RWPE2 (cell line): Measurements from ENCODE around the gene MMP20.

Experiments
- ATAC-seq: fragments of 200-7000 bp; cut with Tn5 transposase; 3 replicates; pipeline ENCODE4 v1.9.1; 2021; ENCODE audit warnings: low read depth
- DNase-seq: peaks from one replicate; pipeline ENCODE4 v3.0.0-alpha.2; 2020; ENCODE audit warnings: low spot score
- H3K27ac ChIP-seq: fragments of 450-650 bp; 2 replicates; pipeline ENCODE4 v1.5.1; 2017; ENCODE audit warnings: mild to moderate bottlenecking; ENCODE audit not compliant: poor library complexity, severe bottlenecking
- H3K27me3 ChIP-seq: fragments of 250-450 bp; sonication (Bioruptor Pico); 2 replicates; pipeline ENCODE4 v1.5.1; 2021; ENCODE audit warnings: mild to moderate bottlenecking, moderate library complexity; ENCODE audit not compliant: insufficient read depth, poor library complexity, severe bottlenecking
- H3K36me3 ChIP-seq: fragments of 250-450 bp; sonication (Bioruptor Pico); 2 replicates; pipeline ENCODE4 v1.5.1; 2020; ENCODE audit warnings: low read depth, mild to moderate bottlenecking, moderate library complexity
- H3K4me1 ChIP-seq: fragments of 250-450 bp; sonication (Bioruptor Pico); 2 replicates; pipeline ENCODE4 v1.5.1; 2021; ENCODE audit warnings: mild to moderate bottlenecking, moderate library complexity; ENCODE audit not compliant: insufficient read depth, poor library complexity, severe bottlenecking
- H3K4me3 ChIP-seq: fragments of 250-450 bp; sonication (Bioruptor Pico); 2 replicates; pipeline ENCODE4 v1.5.1; 2021; ENCODE audit warnings: mild to moderate bottlenecking, moderate library complexity; ENCODE audit not compliant: severe bottlenecking
- H3K9me3 ChIP-seq: fragments of 250-450 bp; sonication (Bioruptor Pico); 2 replicates; pipeline ENCODE4 v1.5.1; 2021; ENCODE audit warnings: mild to moderate bottlenecking, moderate library complexity; ENCODE audit not compliant: severe bottlenecking
- TF ChIP-seq, protein P1 (sequence below): fragments of 450-650 bp; IDR thresholded peaks from one replicate; pipeline ENCODE4 v1.5.1; 2017; ENCODE audit warnings: mild to moderate bottlenecking, moderate library complexity; ENCODE audit not compliant: poor library complexity, severe bottlenecking

Gene MMP20

DNA sequence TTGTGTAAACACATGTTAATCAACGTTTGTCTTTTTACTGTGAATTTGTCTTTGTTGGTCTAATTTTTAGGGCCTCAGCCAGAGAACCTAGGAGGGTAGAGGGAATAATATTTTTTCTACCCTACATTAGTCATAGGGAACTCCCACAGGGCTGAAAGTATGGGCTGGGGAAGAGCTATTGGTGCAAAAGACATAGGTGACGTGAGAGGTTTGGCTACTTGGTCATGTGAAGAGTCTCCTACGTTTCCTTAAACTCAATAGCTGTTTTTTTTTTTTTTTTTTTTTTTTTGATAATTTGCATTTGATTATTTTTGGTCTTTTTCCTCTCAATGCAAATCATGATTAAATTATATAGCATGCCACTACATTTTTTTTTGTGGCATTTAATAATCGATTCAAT lies 78.7 kb downstream of the MMP20 start:
- no peak for DNase-seq

GRCh38 chr11:102545701-102546100 lies 79.4 kb downstream of the MMP20 start:
- ATAC-seq (no peak), DNase-seq (no peak)
- no peaks in the 10 kb centered on the region for H3K9me3 ChIP-seq
- TF ChIP-seq, protein P1, sequence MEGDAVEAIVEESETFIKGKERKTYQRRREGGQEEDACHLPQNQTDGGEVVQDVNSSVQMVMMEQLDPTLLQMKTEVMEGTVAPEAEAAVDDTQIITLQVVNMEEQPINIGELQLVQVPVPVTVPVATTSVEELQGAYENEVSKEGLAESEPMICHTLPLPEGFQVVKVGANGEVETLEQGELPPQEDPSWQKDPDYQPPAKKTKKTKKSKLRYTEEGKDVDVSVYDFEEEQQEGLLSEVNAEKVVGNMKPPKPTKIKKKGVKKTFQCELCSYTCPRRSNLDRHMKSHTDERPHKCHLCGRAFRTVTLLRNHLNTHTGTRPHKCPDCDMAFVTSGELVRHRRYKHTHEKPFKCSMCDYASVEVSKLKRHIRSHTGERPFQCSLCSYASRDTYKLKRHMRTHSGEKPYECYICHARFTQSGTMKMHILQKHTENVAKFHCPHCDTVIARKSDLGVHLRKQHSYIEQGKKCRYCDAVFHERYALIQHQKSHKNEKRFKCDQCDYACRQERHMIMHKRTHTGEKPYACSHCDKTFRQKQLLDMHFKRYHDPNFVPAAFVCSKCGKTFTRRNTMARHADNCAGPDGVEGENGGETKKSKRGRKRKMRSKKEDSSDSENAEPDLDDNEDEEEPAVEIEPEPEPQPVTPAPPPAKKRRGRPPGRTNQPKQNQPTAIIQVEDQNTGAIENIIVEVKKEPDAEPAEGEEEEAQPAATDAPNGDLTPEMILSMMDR = no peak
- no peaks in the 10 kb centered on the region for H3K27me3 ChIP-seq
- no peak overlapping the region for H3K4me3 ChIP-seq
- H3K27ac ChIP-seq = no peak overlapping the region
- no peaks in the 10 kb centered on the region for H3K36me3 ChIP-seq
- H3K4me1 ChIP-seq = no peaks in the 10 kb centered on the region

More for the DNA sequence above, 78.7 kb downstream of the MMP20 start:
- H3K27me3 ChIP-seq = no peaks in the 10 kb centered on the region
- no peaks in the 10 kb centered on the region for H3K9me3 ChIP-seq
- H3K4me3 ChIP-seq = no peak overlapping the region
- H3K4me1 ChIP-seq = no peaks in the 10 kb centered on the region
- H3K36me3 ChIP-seq = no peaks in the 10 kb centered on the region
- no peak overlapping the region for H3K27ac ChIP-seq
- TF ChIP-seq, protein P1 = no peak
- no peak for ATAC-seq

DNA sequence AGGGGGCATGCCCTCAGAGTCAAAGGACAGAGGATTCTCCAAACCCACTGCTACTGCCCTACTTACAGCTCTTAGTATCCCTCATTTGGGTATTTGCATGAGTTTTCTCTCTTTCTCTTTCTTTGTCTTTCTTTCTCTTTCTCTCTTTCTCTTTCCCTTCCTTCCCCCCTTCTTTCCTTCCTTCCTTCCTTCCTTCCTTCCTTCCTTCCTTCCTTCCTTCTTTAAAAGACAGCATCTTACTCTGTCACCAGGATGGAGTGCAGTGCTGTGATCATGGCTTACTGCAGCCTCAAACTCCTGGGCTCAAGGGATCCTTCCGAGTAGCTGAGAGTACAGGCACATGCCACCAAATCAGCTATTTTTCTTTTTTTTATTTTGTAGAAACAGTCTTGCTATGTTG lies 80.5 kb downstream of the MMP20 start:
- Histone ChIP-seq H3K27me3 (no peaks in the 10 kb centered on the region), H3K27ac (no peak overlapping the region), H3K9me3 (no peaks in the 10 kb centered on the region), H3K36me3 (no peaks in the 10 kb centered on the region), H3K4me1 (no peaks in the 10 kb centered on the region), H3K4me3 (no peak overlapping the region)
- DNase-seq (no peak), ATAC-seq (no peak)
- TF ChIP-seq, protein P1 = no peak

DNA sequence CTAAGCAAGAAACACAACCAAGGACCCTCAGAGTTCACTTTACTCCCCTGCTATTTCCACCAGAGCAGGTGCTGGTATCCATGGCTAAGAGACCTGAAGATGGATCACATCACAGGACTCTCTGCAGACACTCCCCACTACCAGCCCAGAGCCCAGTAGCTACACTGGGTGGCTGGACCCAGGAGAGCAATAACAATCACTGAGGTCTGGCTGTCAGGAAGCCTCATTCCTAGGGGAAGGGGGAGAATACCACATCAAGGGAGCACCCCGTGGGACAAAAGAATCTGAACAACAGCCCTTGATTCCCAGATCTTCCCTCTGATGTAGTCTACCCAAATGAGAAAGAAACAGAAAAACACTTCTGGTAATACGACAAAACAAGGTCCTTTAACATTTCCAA lies 85.6 kb downstream of the MMP20 start:
- no peak for DNase-seq
- Histone ChIP-seq H3K27me3 (no peaks in the 10 kb centered on the region), H3K4me1 (no peaks in the 10 kb centered on the region), H3K9me3 (no peaks in the 10 kb centered on the region), H3K27ac (no peak overlapping the region), H3K4me3 (no peak overlapping the region), H3K36me3 (no peaks in the 10 kb centered on the region)
- no peak for ATAC-seq
- TF ChIP-seq, protein P1 = no peak

GRCh38 chr11:102538932-102539331 lies 86.2 kb downstream of the MMP20 start:
- no peaks in the 10 kb centered on the region for H3K4me1 ChIP-seq
- TF ChIP-seq, protein P1 = no peak
- H3K9me3 ChIP-seq = no peaks in the 10 kb centered on the region
- no peak for DNase-seq
- no peaks in the 10 kb centered on the region for H3K27me3 ChIP-seq
- H3K36me3 ChIP-seq = no peaks in the 10 kb centered on the region
- H3K27ac ChIP-seq = no peak overlapping the region
- no peak for ATAC-seq
- no peak overlapping the region for H3K4me3 ChIP-seq
